ENCODE data around the gene CKLF. TPM values are rescaled to one million over a fixed set of nuclear protein-coding genes. Genes with fewer than 3 reads are reported as not detected.
"Not testable (repeated sequence)": the region's sequence is repeated elsewhere in the genome, so short reads cannot be mapped to it uniquely, and the experiment has no call there.

CKLF gene
- total RNA-seq, 1 experiment from 2014 or later = 293 TPM

- H3K27me3 Mint-ChIP-seq (ENCODE audit: unreplicated experiment) = no peaks in the 10 kb centered on the region
- CTCF ChIA-PET = interaction anchor here (0.6 to 1.7 kb wide), 17 partner anchors 9 to 272 kb away, joined by 3 to 35 read pairs (median 5); partner anchors contain the start of genes CKLF, CMTM4, NAE1 and PDP2
- intact Hi-C loops (cut with micrococcal nuclease; ENCODE audit: unreplicated experiment) = loop anchor here (2.0 to 5.0 kb wide), 3 partner anchors 54 to 264 kb away; no protein-coding TSS in a partner anchor
Observed at GRCh38 chr16:66608241-66609138, 56.1 kb downstream of the CKLF start.

DNA sequence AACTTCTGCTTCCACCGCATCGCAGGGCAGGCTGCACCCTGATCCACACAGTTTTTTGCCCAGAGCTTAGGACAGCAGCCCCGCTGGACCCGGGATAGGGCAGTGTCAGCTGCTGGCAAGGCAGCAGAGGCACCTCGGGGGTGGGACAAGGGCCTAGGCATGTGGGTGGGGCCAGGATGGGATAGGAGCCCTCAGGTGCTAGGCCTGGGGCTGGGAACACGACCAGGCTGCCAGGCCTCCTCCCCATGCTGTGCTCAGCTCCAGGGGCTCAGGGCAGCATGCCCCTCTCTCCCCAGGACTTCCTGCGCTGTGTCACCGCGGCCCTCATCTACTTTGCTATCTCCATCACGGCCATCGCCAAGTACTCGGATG lies 56.7 kb downstream of the CKLF start:
- H3K4me1 Mint-ChIP-seq (ENCODE audit: low read depth, unreplicated experiment) = peaks cover 23% of the 10 kb centered on the region
- no peak for DNase-seq
- TF ChIP-seq, protein P1, sequence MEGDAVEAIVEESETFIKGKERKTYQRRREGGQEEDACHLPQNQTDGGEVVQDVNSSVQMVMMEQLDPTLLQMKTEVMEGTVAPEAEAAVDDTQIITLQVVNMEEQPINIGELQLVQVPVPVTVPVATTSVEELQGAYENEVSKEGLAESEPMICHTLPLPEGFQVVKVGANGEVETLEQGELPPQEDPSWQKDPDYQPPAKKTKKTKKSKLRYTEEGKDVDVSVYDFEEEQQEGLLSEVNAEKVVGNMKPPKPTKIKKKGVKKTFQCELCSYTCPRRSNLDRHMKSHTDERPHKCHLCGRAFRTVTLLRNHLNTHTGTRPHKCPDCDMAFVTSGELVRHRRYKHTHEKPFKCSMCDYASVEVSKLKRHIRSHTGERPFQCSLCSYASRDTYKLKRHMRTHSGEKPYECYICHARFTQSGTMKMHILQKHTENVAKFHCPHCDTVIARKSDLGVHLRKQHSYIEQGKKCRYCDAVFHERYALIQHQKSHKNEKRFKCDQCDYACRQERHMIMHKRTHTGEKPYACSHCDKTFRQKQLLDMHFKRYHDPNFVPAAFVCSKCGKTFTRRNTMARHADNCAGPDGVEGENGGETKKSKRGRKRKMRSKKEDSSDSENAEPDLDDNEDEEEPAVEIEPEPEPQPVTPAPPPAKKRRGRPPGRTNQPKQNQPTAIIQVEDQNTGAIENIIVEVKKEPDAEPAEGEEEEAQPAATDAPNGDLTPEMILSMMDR (IDR thresholded peaks at IDR 0.05; ENCODE audit: unreplicated experiment) = no peak
- BruUV-seq (replicated peaks) = no TSS peak
- CTCF ChIA-PET = interaction anchor here (0.6 to 1.7 kb wide), 17 partner anchors 8 to 271 kb away, joined by 3 to 35 read pairs (median 5); partner anchors contain the start of genes CKLF, CMTM4, NAE1 and PDP2
- H3K9me3 Mint-ChIP-seq (ENCODE audit: low read depth, unreplicated experiment) = no peaks in the 10 kb centered on the region
- H3K4me3 Mint-ChIP-seq (ENCODE audit: low read depth, unreplicated experiment) = no peak overlapping the region
- no peaks in the 10 kb centered on the region for H3K27me3 Mint-ChIP-seq (ENCODE audit: unreplicated experiment)
- peaks cover 65% of the 10 kb centered on the region for H3K36me3 Mint-ChIP-seq (ENCODE audit: insufficient read depth, unreplicated experiment)
- no peak overlapping the region for H3K27ac Mint-ChIP-seq (ENCODE audit: unreplicated experiment)
- intact Hi-C loops (cut with micrococcal nuclease; ENCODE audit: unreplicated experiment) = loop anchor here (2.0 to 5.0 kb wide), 3 partner anchors 54 to 263 kb away; no protein-coding TSS in a partner anchor

More at GRCh38 chr16:66608241-66609138, 56.1 kb downstream of the CKLF start:
- H3K4me1 Mint-ChIP-seq (ENCODE audit: low read depth, unreplicated experiment) = peaks cover 29% of the 10 kb centered on the region
- H3K4me3 Mint-ChIP-seq (ENCODE audit: low read depth, unreplicated experiment) = no peak overlapping the region
- BruUV-seq (replicated peaks) = no TSS peak
- DNase-seq = peak; percentile 97
- TF ChIP-seq, protein P1 (IDR thresholded peaks at IDR 0.05; ENCODE audit: unreplicated experiment) = peak; percentile 95
- no peaks in the 10 kb centered on the region for H3K9me3 Mint-ChIP-seq (ENCODE audit: low read depth, unreplicated experiment)
- H3K27ac Mint-ChIP-seq (ENCODE audit: unreplicated experiment) = no peak overlapping the region
- H3K36me3 Mint-ChIP-seq (ENCODE audit: insufficient read depth, unreplicated experiment) = peaks cover 67% of the 10 kb centered on the region

GRCh38 chr16:66610111-66610820 lies 57.9 kb downstream of the CKLF start:
- Mint-ChIP-seq H3K4me3 (ENCODE audit: low read depth, unreplicated experiment) (no peak overlapping the region), H3K36me3 (ENCODE audit: insufficient read depth, unreplicated experiment) (peaks cover 65% of the 10 kb centered on the region)

GRCh38 chr16:66611911-66612310 lies 59.5 kb downstream of the CKLF start:
- CTCF ChIA-PET; H3K27ac Mint-ChIP-seq (ENCODE audit: unreplicated experiment); H3K4me3 Mint-ChIP-seq (ENCODE audit: low read depth, unreplicated experiment); H3K9me3 Mint-ChIP-seq (ENCODE audit: low read depth, unreplicated experiment); BruUV-seq (replicated peaks); DNase-seq; H3K27me3 Mint-ChIP-seq (ENCODE audit: unreplicated experiment): not testable (repeated sequence)
- intact Hi-C loops (cut with micrococcal nuclease; ENCODE audit: unreplicated experiment) = loop anchor here (10.0 kb wide), 1 partner anchor 83 kb away; the partner anchor contains the start of gene CMTM4
- Mint-ChIP-seq H3K36me3 (ENCODE audit: insufficient read depth, unreplicated experiment) (peaks cover 67% of the 10 kb centered on the region), H3K4me1 (ENCODE audit: low read depth, unreplicated experiment) (peaks cover 10% of the 10 kb centered on the region)

More at GRCh38 chr16:66610111-66610820, 57.9 kb downstream of the CKLF start:
- peaks cover 21% of the 10 kb centered on the region for H3K4me1 Mint-ChIP-seq (ENCODE audit: low read depth, unreplicated experiment)
- H3K27ac Mint-ChIP-seq (ENCODE audit: unreplicated experiment) = no peak overlapping the region
- CTCF ChIA-PET = no interaction called here
- TF ChIP-seq, protein P1 (IDR thresholded peaks at IDR 0.05; ENCODE audit: unreplicated experiment) = no peak
- intact Hi-C loops (cut with micrococcal nuclease; ENCODE audit: unreplicated experiment) = loop anchor here (10.0 kb wide), 1 partner anchor 85 kb away; the partner anchor contains the start of gene CMTM4
- no peaks in the 10 kb centered on the region for H3K27me3 Mint-ChIP-seq (ENCODE audit: unreplicated experiment)
- BruUV-seq (replicated peaks) = no TSS peak
- H3K9me3 Mint-ChIP-seq (ENCODE audit: low read depth, unreplicated experiment) = no peaks in the 10 kb centered on the region
- no peak for DNase-seq

All from Calu3 (cell line).